Measurements from ENCODE around the gene MYO18A.

Gene MYO18A

GRCh38 chr17:29022074-29022473 is 158.1 kb downstream of the MYO18A start:
- H3K4me1 ChIP-seq (ENCODE audit: control insufficient read depth, insufficient read depth, low read length), result peaks cover 21% of the 10 kb centered on the region
- no peak overlapping the region for H3K27ac ChIP-seq (ENCODE audit: insufficient read depth, low read depth, low read length, poor library complexity, severe bottlenecking)
- no peaks in the 10 kb centered on the region for H3K9me3 ChIP-seq (ENCODE audit: control insufficient read depth, low read length)
- 94% methylated on average over 7 of the region's 7 CpGs for WGBS, 2 experiments
- H3K4me3 ChIP-seq (ENCODE audit: insufficient read depth, low read depth, low read length), result no peak overlapping the region
- H3K27me3 ChIP-seq (ENCODE audit: control insufficient read depth, insufficient read depth, low read length, poor library complexity, severe bottlenecking), result no peaks in the 10 kb centered on the region
- no peaks in the 10 kb centered on the region for H3K36me3 ChIP-seq (ENCODE audit: control insufficient read depth, insufficient read depth, low read length)

GRCh38 chr17:29021226-29021625 is 159.0 kb downstream of the MYO18A start:
- Histone ChIP-seq H3K36me3 (ENCODE audit: control insufficient read depth, insufficient read depth, low read length) (no peaks in the 10 kb centered on the region), H3K27me3 (ENCODE audit: control insufficient read depth, insufficient read depth, low read length, poor library complexity, severe bottlenecking) (no peaks in the 10 kb centered on the region), H3K27ac (ENCODE audit: insufficient read depth, low read depth, low read length, poor library complexity, severe bottlenecking) (no peak overlapping the region), H3K4me3 (ENCODE audit: insufficient read depth, low read depth, low read length) (no peak overlapping the region), H3K4me1 (ENCODE audit: control insufficient read depth, insufficient read depth, low read length) (peaks cover 21% of the 10 kb centered on the region), H3K9me3 (ENCODE audit: control insufficient read depth, low read length) (no peaks in the 10 kb centered on the region)
- WGBS, 2 experiments, result 94 to 95% methylated on average over 7 of the region's 7 CpGs

Data from ectodermal cell (in vitro differentiated cells).